ENCODE data around the gene RHOA.
"Not testable (repeated sequence)": the region's sequence is repeated elsewhere in the genome, so short reads cannot be mapped to it uniquely, and the experiment has no call there.

Gene RHOA

DNA sequence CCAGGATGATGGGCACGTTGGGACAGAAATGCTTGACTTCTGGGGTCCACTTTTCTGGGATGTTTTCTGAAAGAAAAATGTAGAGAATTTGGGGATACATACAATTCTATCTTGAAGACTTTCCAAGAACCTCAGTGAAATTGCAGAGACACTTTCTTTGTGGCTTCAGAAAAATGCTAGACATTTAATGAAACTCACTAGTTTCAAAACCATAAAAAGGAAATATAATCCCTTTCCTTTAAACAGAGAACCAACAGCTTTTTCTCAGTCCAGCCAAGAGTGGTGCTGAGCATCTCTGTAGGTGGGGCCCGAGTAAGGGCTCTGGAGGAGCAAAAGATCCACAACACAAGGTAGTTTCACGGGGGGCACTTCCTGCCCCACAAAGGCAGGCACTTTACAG, 49.2 kb downstream of the RHOA start:
- no peak for DNase-seq (ENCODE audit: low spot score)

DNA sequence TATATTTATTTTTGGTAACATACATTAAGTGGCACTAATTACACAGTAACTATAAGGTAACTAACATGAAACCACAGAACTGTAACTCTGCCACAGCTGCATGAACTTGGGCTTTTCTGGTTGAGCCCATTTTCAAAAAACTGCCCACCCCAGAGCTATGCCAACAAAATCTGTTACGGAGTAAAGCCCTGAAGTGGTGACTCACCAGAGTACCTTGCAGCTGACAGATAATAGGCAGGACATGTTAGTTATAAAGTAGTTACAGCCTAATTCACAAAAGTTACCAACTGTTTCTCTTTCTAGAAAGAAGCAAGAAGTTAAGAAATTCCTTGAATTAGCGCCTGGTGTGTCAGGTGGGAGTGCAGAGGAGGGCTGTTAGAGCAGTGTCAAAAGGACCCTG, 52.2 kb downstream of the RHOA start:
- no peak for DNase-seq (ENCODE audit: low spot score)

DNA sequence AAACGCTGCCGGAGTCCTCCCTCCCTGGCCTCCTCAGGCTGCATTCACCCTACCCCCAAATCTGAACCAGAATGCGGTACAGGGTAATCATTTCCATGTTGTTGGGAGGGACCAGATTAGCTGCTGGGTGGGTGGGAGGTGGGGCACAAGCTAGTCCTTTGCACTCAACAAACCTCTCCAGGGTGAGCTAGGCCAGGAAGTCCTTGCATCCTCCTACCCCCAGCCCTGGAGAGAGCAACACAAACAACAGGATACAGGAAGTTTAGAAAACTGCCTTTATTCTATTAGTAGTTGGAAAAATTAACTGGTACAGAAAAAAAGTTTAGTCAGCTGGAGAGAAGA, 52.9 kb downstream of the RHOA start:
- no peak for DNase-seq (ENCODE audit: low spot score)

DNA sequence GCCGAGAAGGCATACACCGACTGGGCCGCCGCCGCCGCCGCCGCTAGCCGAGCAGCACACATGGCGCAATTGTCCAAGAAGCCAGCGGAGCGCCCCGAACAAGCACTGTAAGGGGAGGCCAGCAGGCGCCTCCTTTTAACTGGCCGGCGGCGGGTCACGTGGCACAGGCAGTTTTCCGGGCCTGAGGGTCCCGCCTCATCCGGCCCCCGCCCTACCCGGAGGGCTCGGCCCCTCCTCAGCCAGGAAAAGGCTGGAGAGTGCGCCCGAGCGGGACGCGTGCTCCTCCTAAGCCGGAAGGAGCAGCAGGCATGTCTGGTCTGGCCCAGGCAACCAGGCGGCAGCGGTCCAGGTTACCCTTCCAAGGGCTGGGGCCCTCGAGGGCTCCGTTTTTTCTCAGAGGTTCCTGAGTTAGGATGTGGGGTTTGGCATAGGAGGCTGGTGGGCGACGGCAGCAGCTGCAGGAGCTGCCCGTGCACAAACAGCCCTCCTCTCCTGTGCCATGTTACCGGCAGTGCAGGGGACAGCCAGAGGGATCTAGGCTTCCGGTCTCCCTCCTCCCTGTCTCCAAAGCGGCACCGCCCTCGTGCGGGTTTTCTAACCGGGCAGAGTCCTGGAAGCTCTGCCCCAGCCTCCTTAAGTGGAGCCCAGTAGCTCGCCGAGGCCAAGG, 53.4 kb downstream of the RHOA start, which contains the start of gene GPX1:
GPX1 (minus strand) TSS at position 137 of the 667 bp plus-strand sequence; CDS start at position 62, 75 bp downstream.
- DNase-seq (ENCODE audit: low spot score), result peak; percentile 95

DNA sequence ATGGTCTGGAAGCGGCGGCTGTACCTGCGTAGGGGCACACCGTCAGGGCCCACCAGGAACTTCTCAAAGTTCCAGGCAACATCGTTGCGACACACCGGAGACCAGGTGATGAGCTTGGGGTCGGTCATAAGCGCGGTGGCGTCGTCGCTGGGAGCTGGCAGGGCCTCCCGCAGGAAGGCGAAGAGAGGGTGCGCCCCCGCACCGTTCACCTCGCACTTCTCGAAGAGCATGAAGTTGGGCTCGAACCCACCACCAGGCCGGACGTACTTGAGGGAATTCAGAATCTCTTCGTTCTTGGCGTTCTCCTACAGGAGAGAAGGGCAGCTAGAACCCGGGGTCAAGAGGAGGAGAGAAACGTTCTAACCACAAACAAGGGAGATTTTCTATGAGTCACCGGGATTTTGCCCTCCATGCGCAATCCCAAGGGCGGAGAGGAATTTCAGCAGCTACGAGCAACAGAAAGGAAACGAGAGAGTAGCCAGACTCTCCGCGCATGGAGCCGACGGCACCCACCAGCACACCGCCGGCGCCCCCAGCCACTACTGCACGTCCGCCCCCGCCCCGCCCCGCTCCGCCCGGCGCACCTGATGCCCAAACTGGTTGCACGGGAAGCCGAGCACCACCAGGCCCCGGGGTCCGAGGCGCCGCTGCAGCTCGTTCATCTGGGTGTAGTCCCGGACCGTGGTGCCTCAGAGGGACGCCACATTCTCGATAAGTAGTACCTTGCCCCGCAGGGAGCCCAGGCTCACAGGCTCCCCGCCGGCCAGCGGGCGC, 54.1 kb downstream of the RHOA start:
- DNase-seq (ENCODE audit: low spot score), result peak; percentile 77

DNA sequence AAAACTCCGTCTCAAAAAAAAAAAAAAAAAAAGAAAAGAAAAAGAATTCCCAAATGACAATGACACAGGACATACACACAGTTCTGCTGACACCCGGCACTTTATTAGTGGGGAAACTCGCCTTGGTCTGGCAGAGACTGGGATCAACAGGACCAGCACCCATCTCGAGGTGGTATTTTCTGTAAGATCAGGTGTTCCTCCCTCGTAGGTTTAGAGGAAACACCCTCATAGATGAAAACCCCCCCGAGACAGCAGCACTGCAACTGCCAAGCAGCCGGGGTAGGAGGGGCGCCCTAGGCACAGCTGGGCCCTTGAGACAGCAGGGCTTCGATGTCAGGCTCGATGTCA, 54.7 kb downstream of the RHOA start:
- not testable (repeated sequence) for DNase-seq (ENCODE audit: low spot score)

DNA sequence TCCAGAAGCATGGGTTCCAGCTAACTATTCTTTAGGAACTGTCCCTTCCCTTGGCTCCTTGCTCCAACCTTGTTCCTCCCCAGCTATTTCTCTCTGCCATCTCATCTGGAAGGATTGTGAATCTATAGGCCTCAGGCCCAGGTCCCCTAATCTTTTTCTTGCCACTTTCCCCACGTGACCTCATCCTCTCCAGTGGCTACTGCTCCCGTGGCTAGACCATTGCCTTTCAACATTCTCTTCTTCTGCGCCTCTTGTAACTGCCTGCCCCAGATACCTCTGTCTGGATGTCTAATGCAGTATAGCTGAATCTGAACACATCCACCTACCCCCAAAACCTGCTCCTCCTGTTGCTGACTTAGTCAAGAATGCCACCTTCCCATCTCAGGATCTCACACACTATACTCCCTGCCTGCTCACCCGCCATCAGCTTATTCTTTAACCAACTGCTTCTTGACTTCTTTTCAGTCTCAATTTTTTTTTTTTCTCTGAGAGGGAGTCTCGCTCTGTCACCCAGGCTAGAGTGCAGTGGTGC, 58.8 kb downstream of the RHOA start:
- DNase-seq (ENCODE audit: low spot score), result no peak

DNA sequence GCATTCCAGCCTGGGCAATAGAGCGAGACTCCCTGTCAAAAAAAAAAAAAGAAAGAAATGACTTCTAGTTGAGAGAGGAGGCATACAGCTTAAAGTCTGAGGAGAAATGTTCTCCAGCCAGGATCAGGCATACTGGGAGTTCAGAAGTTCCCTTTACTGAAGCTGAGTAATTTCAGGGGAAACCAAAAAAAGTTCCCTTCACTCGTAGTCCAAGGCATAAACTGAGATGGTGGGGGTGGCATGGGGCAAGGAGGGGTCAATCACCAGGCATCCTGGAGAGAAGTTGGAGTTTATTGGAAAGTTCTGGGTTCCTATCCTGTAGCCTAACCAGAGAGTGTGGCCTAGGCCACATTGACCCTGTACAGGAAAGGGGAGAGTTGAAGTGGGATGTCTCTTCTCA, 59.5 kb downstream of the RHOA start:
- DNase-seq (ENCODE audit: low spot score), result no peak

DNA sequence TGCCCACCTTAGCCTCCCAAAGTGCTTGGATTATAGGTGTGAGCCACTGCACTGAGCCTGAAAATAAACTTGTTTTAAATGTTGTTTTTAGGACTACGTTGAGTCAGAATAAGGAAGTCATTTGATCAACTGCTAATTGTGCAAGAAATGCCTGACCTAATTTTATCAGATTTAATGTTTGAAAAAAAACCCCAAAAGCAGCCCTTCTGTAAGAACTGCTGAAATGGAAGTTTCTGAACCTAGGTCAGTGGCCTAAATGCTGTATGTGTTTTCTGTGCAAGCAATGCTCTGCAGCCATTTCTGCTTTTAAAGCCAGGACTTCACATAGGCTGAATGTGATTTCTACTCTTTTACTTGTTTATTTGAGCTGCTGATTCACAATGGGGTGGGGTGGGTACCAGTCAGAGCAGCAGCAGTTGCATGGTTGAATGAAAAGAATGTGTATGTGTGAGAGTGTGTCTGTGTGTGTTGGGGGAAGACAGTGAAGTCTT, 60.2 kb downstream of the RHOA start:
- DNase-seq (ENCODE audit: low spot score), result no peak

DNA sequence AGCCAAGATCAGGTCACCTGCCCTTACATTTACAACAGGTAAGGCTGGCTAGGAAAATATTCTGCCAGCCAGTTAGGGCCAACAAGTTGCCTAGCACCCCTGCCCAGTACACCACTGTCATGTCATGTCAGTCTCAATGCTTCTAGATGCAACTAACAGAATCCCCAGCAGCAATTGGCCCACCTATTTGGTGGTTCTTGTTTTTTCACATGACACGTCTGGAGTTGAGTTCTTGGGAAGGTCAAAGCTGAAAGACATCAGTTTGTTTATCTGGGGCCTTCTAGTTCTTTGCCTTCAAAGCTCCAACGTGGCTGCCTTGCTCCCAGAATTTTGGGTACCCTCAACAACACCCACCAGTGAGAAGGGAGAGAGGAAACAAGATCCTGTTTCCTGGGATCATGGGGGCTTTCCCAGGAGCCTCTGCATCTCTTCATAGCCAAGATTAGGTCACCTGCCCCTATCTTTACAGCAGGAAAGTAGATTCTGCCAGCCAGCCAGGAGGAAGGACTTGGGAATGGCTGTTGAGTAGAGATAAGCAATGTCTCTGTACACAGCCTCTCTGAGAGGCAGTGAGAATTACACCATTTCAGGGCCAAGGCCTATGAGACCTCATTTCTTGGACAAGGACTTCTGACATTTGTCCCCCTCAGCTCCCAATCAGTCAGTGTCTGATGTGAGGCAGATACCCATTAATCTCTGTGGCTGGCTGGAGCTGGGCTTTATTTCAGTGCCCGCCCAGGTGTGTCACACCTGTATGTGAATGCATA, 62.2 kb downstream of the RHOA start:
- no peak for DNase-seq (ENCODE audit: low spot score)

DNA sequence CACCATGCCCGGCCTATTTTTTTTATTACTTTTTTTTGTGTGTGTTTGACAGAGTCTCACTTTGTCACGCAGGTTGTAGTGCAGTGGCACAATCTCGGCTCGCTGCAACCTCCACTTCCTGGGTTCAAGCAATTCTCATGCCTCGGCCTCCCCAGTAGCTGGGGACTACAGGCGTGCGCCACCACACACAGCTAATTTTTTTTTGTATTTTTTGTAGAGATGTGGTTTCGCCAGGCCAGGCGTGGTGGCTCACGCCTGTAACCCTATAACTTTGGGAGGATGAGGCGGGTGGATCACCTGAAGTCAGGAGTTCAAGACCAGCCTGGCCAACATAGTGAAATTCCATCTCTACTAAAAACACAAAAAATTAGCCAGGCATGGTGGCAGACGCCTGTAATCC, 63.4 kb downstream of the RHOA start:
- DNase-seq (ENCODE audit: low spot score), result not testable (repeated sequence)

DNA sequence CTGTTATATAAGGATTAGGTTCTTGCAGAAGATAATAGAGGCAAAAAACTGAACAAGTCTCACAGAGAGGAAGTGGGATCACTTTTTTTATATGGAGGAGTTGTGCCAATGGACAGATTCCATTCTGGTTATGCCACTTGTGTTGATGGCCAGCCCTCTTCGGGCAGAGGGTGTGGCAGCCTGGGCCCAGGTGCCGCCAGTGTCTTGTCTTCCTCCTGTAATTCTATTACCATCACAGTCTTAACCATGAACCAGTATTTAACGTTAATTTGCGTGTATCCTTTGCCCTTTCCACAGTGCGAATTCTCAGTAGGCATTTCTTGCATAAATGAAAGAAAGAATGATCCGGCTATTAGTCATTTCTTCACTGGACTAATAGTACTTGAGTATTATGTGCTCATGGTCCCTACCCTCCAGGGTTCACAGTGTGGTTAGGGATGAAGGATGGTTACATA, 65.0 kb downstream of the RHOA start:
- DNase-seq (ENCODE audit: low spot score), result peak; percentile 29

DNA sequence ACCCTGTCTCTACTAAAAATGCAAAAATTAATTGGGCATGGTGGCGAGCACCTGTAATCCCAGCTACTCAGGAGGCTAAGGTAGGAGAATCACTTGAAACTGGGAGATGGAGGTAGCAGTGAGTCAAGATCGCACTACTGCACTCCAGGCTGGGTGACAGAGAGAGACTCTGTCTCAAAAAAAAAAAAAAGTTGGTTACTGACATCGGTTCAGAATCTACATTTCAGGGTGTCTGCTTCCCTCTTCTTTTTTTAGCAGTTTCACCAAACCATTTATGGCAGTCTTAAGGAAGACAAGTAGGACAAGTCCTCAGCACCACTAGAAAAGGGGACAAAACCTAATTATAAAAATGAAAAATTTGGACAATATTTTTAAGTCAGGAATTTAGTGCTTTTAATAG, 68.6 kb downstream of the RHOA start:
- no peak for DNase-seq (ENCODE audit: low spot score)

DNA sequence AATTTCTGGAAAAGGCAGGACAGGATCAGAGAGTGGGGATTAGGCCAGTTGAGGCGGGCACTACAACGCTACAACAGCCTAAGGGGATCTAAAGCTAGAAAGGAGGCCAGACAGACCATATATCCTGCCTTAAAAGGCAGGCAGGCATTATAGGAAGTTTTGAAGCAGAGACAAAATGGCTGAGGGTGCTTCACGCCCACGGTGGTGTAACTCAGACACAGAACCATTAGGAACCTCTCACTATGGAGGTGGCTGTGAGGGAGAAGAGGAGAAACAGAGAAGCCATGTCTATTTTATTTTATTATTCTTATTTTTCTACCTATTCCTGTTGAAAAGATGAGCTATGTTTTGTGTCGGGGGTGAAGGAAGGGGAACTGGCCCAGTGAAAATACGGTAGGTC, 69.8 kb downstream of the RHOA start:
- no peak for DNase-seq (ENCODE audit: low spot score)

DNA sequence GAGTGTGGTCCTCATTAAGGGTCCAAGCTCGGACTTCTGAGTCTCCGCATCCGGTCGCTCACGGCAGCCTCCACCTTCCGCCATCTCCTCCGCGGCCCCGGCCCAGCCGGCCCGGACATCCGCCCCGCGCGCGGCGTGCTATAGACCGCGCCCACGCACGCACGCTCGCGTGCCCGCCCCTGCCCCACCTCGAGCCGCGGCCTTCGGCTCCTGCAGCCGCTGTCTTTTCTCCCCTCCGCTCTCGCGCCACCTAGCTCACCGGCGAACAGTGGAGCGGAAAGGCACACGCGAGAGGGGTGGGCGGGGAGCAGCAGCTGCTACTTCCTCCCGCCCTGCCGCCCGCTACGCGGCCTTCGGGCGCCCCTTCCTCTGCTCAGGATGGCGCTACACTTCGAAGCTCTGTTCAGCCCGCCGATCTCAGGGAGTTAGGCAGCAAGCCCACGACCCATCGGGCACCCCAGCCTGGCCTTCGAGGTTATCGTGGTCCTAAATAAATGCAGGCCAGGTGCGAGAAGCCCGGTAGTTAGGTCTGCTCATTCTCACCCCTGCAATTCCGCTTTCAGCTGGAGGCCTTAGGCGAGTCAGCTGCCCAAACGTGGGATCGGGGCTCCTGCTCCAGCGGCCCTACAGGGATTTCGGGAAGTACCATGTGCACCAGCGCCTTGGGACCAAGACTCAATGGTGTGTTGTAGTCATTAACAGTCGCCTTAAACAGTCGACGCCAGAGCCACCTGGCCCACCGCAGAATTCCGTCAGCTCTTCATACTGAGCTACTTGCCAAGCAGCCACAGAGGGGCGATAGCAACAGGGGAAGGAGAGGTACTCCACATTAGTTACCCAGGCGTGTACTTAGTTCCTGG, 71.6 kb downstream of the RHOA start, which contains the start of gene USP4:
USP4 (minus strand) TSS at position 113 of the 860 bp plus-strand sequence; CDS start at position 84, 29 bp downstream.
- DNase-seq (ENCODE audit: low spot score), result peak; percentile 96

DNA sequence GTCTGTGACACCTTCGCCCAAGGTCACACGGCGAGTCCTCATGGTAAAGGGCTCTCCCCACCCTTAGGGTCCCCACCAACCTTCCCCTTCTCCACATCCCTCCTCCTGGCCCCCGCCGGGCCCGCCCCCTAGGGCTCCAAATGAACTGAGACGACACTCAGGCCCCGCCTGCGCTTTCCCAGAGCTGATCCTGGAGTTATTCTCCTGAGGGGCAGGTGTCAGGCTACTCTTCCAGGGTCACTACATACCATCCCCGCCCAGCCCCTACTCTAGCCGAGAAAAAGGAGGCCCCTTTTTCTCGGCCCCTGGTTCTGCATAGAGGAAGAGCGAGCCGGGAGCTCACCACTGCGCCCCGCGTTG, 72.2 kb downstream of the RHOA start:
- no peak for DNase-seq (ENCODE audit: low spot score)

DNA sequence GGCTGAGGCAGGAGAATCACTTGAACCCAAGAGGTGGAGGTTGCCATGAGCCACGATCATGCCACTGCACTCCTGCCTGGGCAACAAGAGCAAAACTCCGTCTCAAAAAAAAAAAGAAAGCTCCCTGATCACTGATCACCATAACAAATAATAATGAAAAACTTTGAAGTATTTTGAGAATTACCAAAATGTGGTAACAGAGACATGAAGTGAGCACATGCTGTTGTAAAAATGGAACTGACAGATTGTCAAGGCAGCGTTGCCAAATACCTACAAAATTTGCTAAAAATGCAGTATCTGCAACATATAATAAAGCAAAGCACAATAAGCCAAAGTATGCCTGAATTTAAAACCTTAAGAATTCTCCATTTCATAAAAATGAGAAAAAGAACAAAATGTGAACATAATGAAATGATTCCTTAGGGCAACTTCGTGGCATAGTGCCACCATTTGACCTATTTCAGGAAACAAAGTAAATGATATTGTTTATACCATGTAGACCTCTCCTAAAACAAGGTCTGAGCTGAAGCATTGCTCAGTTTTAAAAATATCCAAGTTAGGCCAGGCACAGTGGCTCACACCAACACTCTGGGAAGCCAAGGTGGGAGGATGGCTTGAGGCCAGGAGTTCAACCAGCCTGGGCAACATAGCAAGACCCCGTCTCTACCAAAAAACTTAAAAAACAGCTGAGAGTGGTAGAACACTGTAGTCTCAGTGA, 77.7 kb downstream of the RHOA start:
- DNase-seq (ENCODE audit: low spot score), result no peak

DNA sequence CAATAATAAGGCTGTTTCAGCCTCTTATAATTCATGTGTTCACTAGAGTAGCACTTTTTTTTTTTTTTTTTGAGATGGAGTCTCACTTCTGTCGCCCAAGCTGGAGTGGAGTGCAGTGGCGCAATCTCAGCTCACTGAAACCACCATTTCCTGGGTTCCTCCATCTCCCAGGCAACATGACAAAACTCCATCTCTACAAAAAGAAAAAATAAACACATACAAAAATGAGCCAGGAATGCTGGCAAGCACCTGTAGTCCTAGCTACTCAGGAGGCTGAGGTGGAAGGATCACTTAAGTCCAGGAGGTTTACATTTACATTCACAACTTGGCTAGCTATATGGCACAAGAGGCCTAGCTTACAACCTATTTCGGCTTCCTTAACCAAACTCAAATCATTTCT, 78.7 kb downstream of the RHOA start:
- DNase-seq (ENCODE audit: low spot score), result no peak

DNA sequence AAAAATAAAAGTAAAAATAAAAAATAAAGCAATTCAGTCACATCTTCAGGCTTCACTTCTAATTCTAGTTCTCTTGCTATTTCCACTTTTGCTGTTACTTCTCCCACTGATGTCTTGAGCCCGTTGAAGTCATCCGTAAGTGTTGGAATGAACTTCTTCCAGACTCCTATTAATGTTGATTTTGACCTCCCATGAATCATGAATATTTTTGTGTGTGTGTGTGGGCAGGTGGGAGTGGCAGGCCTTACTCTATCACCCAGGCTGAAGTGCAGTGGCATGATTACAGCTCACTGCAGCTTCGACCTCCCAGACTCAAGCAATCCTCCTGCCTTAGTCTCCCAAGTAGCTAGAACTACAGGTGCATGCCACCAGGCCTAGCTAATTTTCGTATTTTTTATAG, 82.6 kb downstream of the RHOA start:
- no peak for DNase-seq (ENCODE audit: low spot score)

DNA sequence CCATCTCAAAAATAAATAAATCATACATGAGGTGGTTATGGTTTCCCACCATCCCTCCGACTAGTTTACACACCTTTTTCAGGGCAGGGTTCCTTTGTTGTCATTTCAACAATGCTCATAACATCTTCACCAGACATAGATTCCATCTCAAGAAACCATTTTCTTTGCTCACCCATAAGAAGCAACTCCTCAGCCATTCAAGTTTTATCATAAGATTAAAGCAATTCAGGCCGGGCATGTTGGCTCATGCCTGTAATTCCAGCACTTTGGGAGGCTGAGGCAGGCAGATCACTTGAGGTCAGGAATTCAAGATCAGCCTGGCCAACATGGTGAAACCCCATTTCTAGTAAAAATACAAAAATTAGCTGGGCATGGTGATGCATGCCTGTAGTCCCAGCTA, 83.4 kb downstream of the RHOA start:
- not testable (repeated sequence) for DNase-seq (ENCODE audit: low spot score)

DNA sequence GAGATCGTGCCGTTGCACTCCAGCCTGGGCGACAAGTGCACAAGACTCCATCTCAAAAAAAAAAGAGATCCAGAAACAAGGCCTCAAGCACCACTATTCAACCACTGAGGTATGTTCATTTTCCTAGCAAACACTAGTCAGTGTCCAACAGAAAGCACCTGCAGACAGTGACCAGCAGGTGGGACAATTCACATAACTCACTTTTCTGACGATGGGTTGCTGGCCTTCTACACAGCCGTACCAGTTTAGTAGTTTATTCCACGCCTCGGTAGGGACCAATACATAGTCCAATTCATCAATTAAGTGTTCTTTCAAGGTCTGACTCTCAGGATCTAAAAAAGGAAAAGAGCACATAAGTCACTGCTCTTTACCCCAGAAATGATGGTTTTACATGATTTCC, 84.3 kb downstream of the RHOA start:
- DNase-seq (ENCODE audit: low spot score), result no peak
